CD4-positive, CD25-positive, alpha-beta regulatory T cell (primary cell): Measurements from ENCODE around the gene CRNN. TPM values are rescaled to one million over a fixed set of nuclear protein-coding genes. Genes with fewer than 3 reads are reported as not detected.

Source experiments
- ATAC-seq, 2 donors: fragments of 150-1000 bp; cut with Tn5 transposase; one replicate each; pipeline ENCODE4 v1.10.0; 2021; ENCODE audit warnings: low read depth in 2 of 2, moderate number of reproducible peaks in 2 of 2, moderate library complexity in 1 of 2
- DNase-seq, 3 donors: peaks; one replicate each; pipeline versions ENCODE4 v3.0.0 to v3.0.0-alpha.2; 2012 to 2022; ENCODE audit warnings: mixed read lengths in 1 of 3
- H3K27ac ChIP-seq: one replicate; pipeline ENCODE4 v1.7.0; 2013; ENCODE audit warnings: mild to moderate bottlenecking, low read length; ENCODE audit not compliant: insufficient read depth, poor library complexity, severe bottlenecking
- H3K27me3 ChIP-seq: one replicate; pipeline ENCODE4 v1.7.0; 2013; ENCODE audit warnings: low read length; ENCODE audit not compliant: control insufficient read depth, insufficient read depth
- H3K36me3 ChIP-seq: one replicate; pipeline ENCODE4 v1.7.0; 2013; ENCODE audit warnings: mild to moderate bottlenecking, low read length, moderate library complexity; ENCODE audit not compliant: control insufficient read depth, insufficient read depth
- H3K4me1 ChIP-seq: 2 replicates; pipeline ENCODE4 v1.7.0; 2013; ENCODE audit warnings: mild to moderate bottlenecking, low read length; ENCODE audit not compliant: insufficient read depth, control insufficient read depth, poor library complexity, severe bottlenecking
- H3K4me3 ChIP-seq: one replicate; pipeline ENCODE4 v1.7.0; 2013; ENCODE audit warnings: low read depth, mild to moderate bottlenecking, low read length, moderate library complexity
- H3K9me3 ChIP-seq, 2 experiments: 1 replicate in 1 of 2; 2 replicates in 1 of 2; pipeline ENCODE4 v1.7.0; 2013; ENCODE audit warnings: low read length in 2 of 2, mild to moderate bottlenecking in 1 of 2, moderate library complexity in 1 of 2; ENCODE audit not compliant: control insufficient read depth in 2 of 2
- H3K27ac Mint-ChIP-seq, 3 donors: one replicate each; pipeline ENCODE4 v1.8.0; 2020 to 2022; ENCODE audit warnings: mild to moderate bottlenecking in 3 of 3, mixed read lengths in 3 of 3, moderate library complexity in 2 of 3
- H3K27me3 Mint-ChIP-seq: one replicate; pipeline ENCODE4 v1.8.0; 2022; ENCODE audit warnings: mild to moderate bottlenecking, mixed read lengths
- H3K36me3 Mint-ChIP-seq: one replicate; pipeline ENCODE4 v1.8.0; 2020; ENCODE audit warnings: mixed read lengths
- H3K4me1 Mint-ChIP-seq, 4 donors: one replicate each; pipeline ENCODE4 v1.8.0; 2020 to 2022; ENCODE audit warnings: mixed read lengths in 4 of 4, mild to moderate bottlenecking in 1 of 4
- H3K4me3 Mint-ChIP-seq, 4 donors: one replicate each; pipeline ENCODE4 v1.8.0; 2020 to 2022; ENCODE audit warnings: mild to moderate bottlenecking in 4 of 4, mixed read lengths in 4 of 4, moderate library complexity in 3 of 4
- H3K9me3 Mint-ChIP-seq, 7 donors: one replicate each; pipeline ENCODE4 v1.8.0; 2020 to 2022; ENCODE audit warnings: mixed read lengths in 7 of 7, mild to moderate bottlenecking in 3 of 7, moderate library complexity in 2 of 7
- polyA plus RNA-seq, 4 donors: library from polyadenylated mRNA; unstranded; fragments of 300-500 nt; fragmentation: Illumina TruSeq; gene quantifications; one replicate each; pipeline ENCODE4 v1.2.3, GENCODE V29; 2021
- total RNA-seq: library from RNA; stranded (reverse); gene quantifications from one replicate; pipeline ENCODE4 v1.2.3, GENCODE V29; 2022

The CRNN gene
- total and polyA plus RNA-seq, 5 donors from 2014 or later, result not detected

DNA sequence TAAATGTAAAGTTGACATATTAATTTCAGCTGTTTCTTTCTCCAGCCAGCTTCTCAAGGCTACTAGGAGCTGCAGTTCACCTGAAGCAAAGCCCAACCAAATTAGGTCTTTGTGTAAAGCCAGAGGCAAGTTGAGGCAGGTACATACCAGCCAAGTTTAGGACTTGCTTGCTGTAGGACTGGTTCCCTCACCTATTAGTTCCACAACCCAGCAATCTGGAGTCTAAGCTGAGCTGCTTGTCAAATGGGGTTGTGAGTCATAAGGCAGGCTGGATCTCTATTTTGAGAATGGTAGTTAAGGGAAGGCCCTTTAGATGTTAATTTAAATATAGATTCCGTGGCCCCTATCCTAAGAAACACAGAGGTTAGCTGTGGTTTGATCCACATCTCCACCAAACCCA, 46.6 kb downstream of the CRNN start:
- H3K36me3 Mint-ChIP-seq, result no peaks in the 10 kb centered on the region
- peaks cover 0 to 13% (median 2%) of the 10 kb centered on the region in 7 donors for H3K9me3 Mint-ChIP-seq
- no peaks in the 10 kb centered on the region for H3K4me1 ChIP-seq
- no peak overlapping the region for H3K4me3 Mint-ChIP-seq
- H3K27me3 ChIP-seq, result peaks cover 15% of the 10 kb centered on the region
- peaks cover 16% of the 10 kb centered on the region for H3K27me3 Mint-ChIP-seq
- H3K4me3 ChIP-seq, result no peak overlapping the region
- H3K4me1 Mint-ChIP-seq, result no peaks in the 10 kb centered on the region
- peaks cover 7 to 9% of the 10 kb centered on the region in 2 experiments for H3K9me3 ChIP-seq
- no peak for DNase-seq
- no peak overlapping the region for H3K27ac ChIP-seq
- H3K27ac Mint-ChIP-seq, result no peak overlapping the region
- ATAC-seq, result no peak
- H3K36me3 ChIP-seq, result no peaks in the 10 kb centered on the region

DNA sequence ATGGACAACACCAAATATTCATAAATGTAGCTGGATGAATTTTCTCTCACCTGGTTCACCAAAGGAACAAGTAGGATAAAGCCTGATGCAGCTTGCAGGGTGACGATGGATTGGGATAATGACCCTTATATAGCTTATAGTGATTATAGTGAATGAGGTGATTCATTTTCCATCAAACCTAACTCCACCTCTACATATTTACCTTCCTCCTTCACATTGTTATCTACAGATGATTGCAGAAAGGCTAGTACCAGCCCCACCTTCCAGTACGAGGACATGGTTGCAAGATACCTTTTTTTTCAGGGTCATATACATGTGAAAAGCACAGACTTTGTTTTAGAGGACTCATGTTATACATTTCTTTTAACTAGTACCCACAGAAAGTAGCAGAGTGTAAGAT, 54.2 kb downstream of the CRNN start, which contains the start of gene FLG2:
FLG2 (minus strand) TSS at position 101 of the 400 bp plus-strand sequence. CDS start 1,122 bp downstream, outside the sequence.
- H3K4me1 Mint-ChIP-seq, result no peaks in the 10 kb centered on the region
- ATAC-seq, result no peak

More for the DNA sequence above, 54.2 kb downstream of the CRNN start, which contains the start of gene FLG2:
- H3K4me3 ChIP-seq, result no peak within 1 kb of the TSS
- no peaks in the 10 kb centered on the region for H3K36me3 Mint-ChIP-seq
- peaks cover 0 to 5% (median 0%) of the 10 kb centered on the region in 7 donors for H3K9me3 Mint-ChIP-seq
- no peak within 1 kb of the TSS for H3K27ac ChIP-seq
- H3K4me3 Mint-ChIP-seq, result no peak within 1 kb of the TSS
- H3K36me3 ChIP-seq, result no peaks in the 10 kb centered on the region
- peaks cover 18% of the 10 kb centered on the region for H3K27me3 Mint-ChIP-seq
- H3K4me1 ChIP-seq, result no peaks in the 10 kb centered on the region
- no peaks in the 10 kb centered on the region for H3K9me3 ChIP-seq
- no peak within 1 kb of the TSS for H3K27ac Mint-ChIP-seq
- no peak for DNase-seq
- peaks cover 9% of the 10 kb centered on the region for H3K27me3 ChIP-seq

Other genes starting within 250 kb of the CRNN start
- not detected for gene HRNR, start 190.1 kb downstream of the CRNN start, total RNA-seq
- gene HRNR, start 190.1 kb downstream of the CRNN start, polyA plus RNA-seq, result not detected
- not detected for gene FLG, start 89.0 kb downstream of the CRNN start, total RNA-seq
- gene FLG, start 89.0 kb downstream of the CRNN start, polyA plus RNA-seq, result not detected
- gene FLG2, start 54.3 kb downstream of the CRNN start, total RNA-seq, result not detected
- gene FLG2, start 54.3 kb downstream of the CRNN start, polyA plus RNA-seq, result not detected
- not detected for gene LCE5A, start 96.5 kb upstream of the CRNN start, total RNA-seq
- gene LCE5A, start 96.5 kb upstream of the CRNN start, polyA plus RNA-seq, result not detected
- gene CRCT1, start 100.2 kb upstream of the CRNN start, total RNA-seq, result not detected
- not detected for gene CRCT1, start 100.2 kb upstream of the CRNN start, polyA plus RNA-seq
- gene LCE3E, start 152.5 kb upstream of the CRNN start, total RNA-seq, result not detected
- not detected for gene LCE3E, start 152.5 kb upstream of the CRNN start, polyA plus RNA-seq
- not detected for gene LCE3D, start 166.3 kb upstream of the CRNN start, total RNA-seq
- gene LCE3D, start 166.3 kb upstream of the CRNN start, polyA plus RNA-seq, result not detected
- gene LCE3C, start 186.0 kb upstream of the CRNN start, total RNA-seq, result not detected
- gene LCE3C, start 186.0 kb upstream of the CRNN start, polyA plus RNA-seq, result not detected
- not detected for gene LCE3B, start 199.5 kb upstream of the CRNN start, total RNA-seq
- gene LCE3B, start 199.5 kb upstream of the CRNN start, polyA plus RNA-seq, result not detected
- not detected for gene LCE3A, start 208.8 kb upstream of the CRNN start, total RNA-seq
- gene LCE3A, start 208.8 kb upstream of the CRNN start, polyA plus RNA-seq, result not detected
- gene LCE2D, start 249.1 kb upstream of the CRNN start, total RNA-seq, result not detected
- gene LCE2D, start 249.1 kb upstream of the CRNN start, polyA plus RNA-seq, result not detected